ENCODE data around the gene DOK6. TPM values are rescaled to one million over a fixed set of nuclear protein-coding genes. Genes with fewer than 3 reads are reported as not detected.
"Not testable (repeated sequence)": the region's sequence is repeated elsewhere in the genome, so short reads cannot be mapped to it uniquely, and the experiment has no call there.

DOK6 gene
- total RNA-seq, 2 donors from 2014 or later, result not detected

- H3K4me1 Mint-ChIP-seq (ENCODE audit: low read depth in 2 of 2), result peaks cover 4 to 8% of the 10 kb centered on the region in 2 donors
- H3K9me3 Mint-ChIP-seq, result no peaks in the 10 kb centered on the region
- no peak for ATAC-seq
- no peak overlapping the region for H3K4me3 Mint-ChIP-seq
- DNase-seq (ENCODE audit: low spot score), result no peak
- H3K36me3 Mint-ChIP-seq, result peaks cover 23% of the 10 kb centered on the region
- H3K27me3 Mint-ChIP-seq, result no peaks in the 10 kb centered on the region
- H3K27ac Mint-ChIP-seq, result no peak overlapping the region
These were observed 416.8 kb downstream of the DOK6 start for GRCh38 chr18:69817335-69817940.

GRCh38 chr18:69819460-69819859, 418.8 kb downstream of the DOK6 start:
- H3K4me1 Mint-ChIP-seq (ENCODE audit: low read depth in 2 of 2), result peaks cover 4 to 8% of the 10 kb centered on the region in 2 donors
- no peaks in the 10 kb centered on the region for H3K27me3 Mint-ChIP-seq
- ATAC-seq, result no peak
- H3K27ac Mint-ChIP-seq, result no peak overlapping the region
- H3K4me3 Mint-ChIP-seq, result no peak overlapping the region
- no peak for DNase-seq (ENCODE audit: low spot score)
- H3K36me3 Mint-ChIP-seq, result peaks cover 23% of the 10 kb centered on the region
- H3K9me3 Mint-ChIP-seq, result no peaks in the 10 kb centered on the region

GRCh38 chr18:69820538-69820937, 419.9 kb downstream of the DOK6 start:
- peaks cover 22% of the 10 kb centered on the region for H3K36me3 Mint-ChIP-seq
- ATAC-seq, result no peak
- no peak overlapping the region for H3K4me3 Mint-ChIP-seq
- no peaks in the 10 kb centered on the region for H3K27me3 Mint-ChIP-seq
- no peak overlapping the region for H3K27ac Mint-ChIP-seq
- DNase-seq (ENCODE audit: low spot score), result no peak
- H3K4me1 Mint-ChIP-seq (ENCODE audit: low read depth in 2 of 2), result peaks cover 4 to 8% of the 10 kb centered on the region in 2 donors
- H3K9me3 Mint-ChIP-seq, result no peaks in the 10 kb centered on the region

- Mint-ChIP-seq H3K36me3 (peaks cover 52% of the 10 kb centered on the region), H3K27ac (no peak overlapping the region), H3K27me3 (no peaks in the 10 kb centered on the region), H3K4me3 (no peak overlapping the region), H3K4me1 (ENCODE audit: low read depth in 2 of 2) (no peaks in the 10 kb centered on the region), H3K9me3 (no peaks in the 10 kb centered on the region)
- DNase-seq (ENCODE audit: low spot score) (no peak), ATAC-seq (no peak)
These were observed 429.5 kb downstream of the DOK6 start for GRCh38 chr18:69830189-69830588.

GRCh38 chr18:69834980-69835379, 434.3 kb downstream of the DOK6 start:
- H3K4me1 Mint-ChIP-seq (ENCODE audit: low read depth in 2 of 2); H3K4me3 Mint-ChIP-seq; DNase-seq (ENCODE audit: low spot score); H3K27ac Mint-ChIP-seq; ATAC-seq; H3K9me3 Mint-ChIP-seq; H3K27me3 Mint-ChIP-seq: not testable (repeated sequence)
- peaks cover 45% of the 10 kb centered on the region for H3K36me3 Mint-ChIP-seq

- Mint-ChIP-seq H3K4me1 (ENCODE audit: low read depth in 2 of 2) (peaks cover 0 to 10% of the 10 kb centered on the region in 2 donors), H3K27me3 (no peaks in the 10 kb centered on the region), H3K9me3 (no peaks in the 10 kb centered on the region), H3K36me3 (peaks cover 19% of the 10 kb centered on the region), H3K4me3 (no peak overlapping the region), H3K27ac (no peak overlapping the region)
- no peak for DNase-seq (ENCODE audit: low spot score)
- no peak for ATAC-seq
These were observed 437.3 kb downstream of the DOK6 start for GRCh38 chr18:69838003-69838402.

GRCh38 chr18:69838620-69839411, 438.1 kb downstream of the DOK6 start:
- ATAC-seq, result peak; percentile 77 to 83
- Mint-ChIP-seq H3K27me3 (no peaks in the 10 kb centered on the region), H3K4me3 (no peak overlapping the region), H3K27ac (peak overlapping the region in 1 of 2 donors; percentile 77), H3K9me3 (no peaks in the 10 kb centered on the region), H3K36me3 (peaks cover 14% of the 10 kb centered on the region), H3K4me1 (ENCODE audit: low read depth in 2 of 2) (peaks cover 0 to 13% of the 10 kb centered on the region in 2 donors)
- no peak for DNase-seq (ENCODE audit: low spot score)

- H3K27me3 Mint-ChIP-seq, result no peaks in the 10 kb centered on the region
- H3K27ac Mint-ChIP-seq, result peak overlapping the region in 1 of 2 donors; percentile 77
- DNase-seq (ENCODE audit: low spot score), result no peak
- ATAC-seq, result peak in 1 of 2 donors; percentile 34
- H3K9me3 Mint-ChIP-seq, result no peaks in the 10 kb centered on the region
- H3K4me1 Mint-ChIP-seq (ENCODE audit: low read depth in 2 of 2), result peaks cover 0 to 13% of the 10 kb centered on the region in 2 donors
- H3K36me3 Mint-ChIP-seq, result peaks cover 9% of the 10 kb centered on the region
- no peak overlapping the region for H3K4me3 Mint-ChIP-seq
These were observed 438.8 kb downstream of the DOK6 start for GRCh38 chr18:69839497-69839896.

GRCh38 chr18:69840001-69840400, 439.3 kb downstream of the DOK6 start:
- Mint-ChIP-seq H3K27ac (peak overlapping the region in 1 of 2 donors; percentile 79), H3K9me3 (no peaks in the 10 kb centered on the region), H3K36me3 (peaks cover 5% of the 10 kb centered on the region), H3K4me3 (no peak overlapping the region), H3K4me1 (ENCODE audit: low read depth in 2 of 2) (peaks cover 0 to 13% of the 10 kb centered on the region in 2 donors), H3K27me3 (no peaks in the 10 kb centered on the region)
- no peak for ATAC-seq
- no peak for DNase-seq (ENCODE audit: low spot score)

GRCh38 chr18:69840445-69840844, 439.8 kb downstream of the DOK6 start:
- peak overlapping the region in 1 of 2 donors; percentile 79 for H3K27ac Mint-ChIP-seq
- H3K4me3 Mint-ChIP-seq, result no peak overlapping the region
- ATAC-seq (no peak), DNase-seq (ENCODE audit: low spot score) (no peak)
- peaks cover 3% of the 10 kb centered on the region for H3K36me3 Mint-ChIP-seq
- H3K9me3 Mint-ChIP-seq, result no peaks in the 10 kb centered on the region
- no peaks in the 10 kb centered on the region for H3K27me3 Mint-ChIP-seq
- peaks cover 0 to 13% of the 10 kb centered on the region in 2 donors for H3K4me1 Mint-ChIP-seq (ENCODE audit: low read depth in 2 of 2)

- ATAC-seq (no peak), DNase-seq (ENCODE audit: low spot score) (no peak)
- no peak overlapping the region for H3K27ac Mint-ChIP-seq
- H3K4me1 Mint-ChIP-seq (ENCODE audit: low read depth in 2 of 2), result peaks cover 0 to 11% of the 10 kb centered on the region in 2 donors
- H3K9me3 Mint-ChIP-seq, result no peaks in the 10 kb centered on the region
- H3K27me3 Mint-ChIP-seq, result no peaks in the 10 kb centered on the region
- no peak overlapping the region for H3K4me3 Mint-ChIP-seq
- no peaks in the 10 kb centered on the region for H3K36me3 Mint-ChIP-seq
These were observed 440.4 kb downstream of the DOK6 start for GRCh38 chr18:69841117-69841516.

- no peak for DNase-seq (ENCODE audit: low spot score)
- Mint-ChIP-seq H3K4me1 (ENCODE audit: low read depth in 2 of 2) (peaks cover 0 to 11% of the 10 kb centered on the region in 2 donors), H3K36me3 (no peaks in the 10 kb centered on the region)
These were observed 442.3 kb downstream of the DOK6 start for GRCh38 chr18:69843015-69843414.

GRCh38 chr18:69844656-69845055, 444.0 kb downstream of the DOK6 start:
- Mint-ChIP-seq H3K9me3 (no peaks in the 10 kb centered on the region), H3K4me1 (ENCODE audit: low read depth in 2 of 2) (peaks cover 0 to 6% of the 10 kb centered on the region in 2 donors), H3K4me3 (no peak overlapping the region), H3K36me3 (no peaks in the 10 kb centered on the region), H3K27ac (no peak overlapping the region), H3K27me3 (no peaks in the 10 kb centered on the region)
- ATAC-seq (no peak), DNase-seq (ENCODE audit: low spot score) (no peak)

More at GRCh38 chr18:69843015-69843414, 442.3 kb downstream of the DOK6 start:
- Mint-ChIP-seq H3K27me3 (no peaks in the 10 kb centered on the region), H3K27ac (peak overlapping the region in 1 of 2 donors; percentile 29), H3K9me3 (no peaks in the 10 kb centered on the region), H3K4me3 (no peak overlapping the region)
- no peak for ATAC-seq

Data from natural killer cell treated with Interleukin-12 subunit alpha and Interleukin-12 subunit beta and Interleukin-15 and Interleukin-18, amount 100 ng/mL, for 72 hours (primary cell).